Peyer's patch (tissue), 4 donors: ENCODE results near the gene SNAPC4. TPM values are rescaled to one million over a fixed set of nuclear protein-coding genes. Genes with fewer than 3 reads are reported as not detected.

Experiments
- DNase-seq, 3 donors: peaks; one replicate each; pipeline ENCODE4 v3.0.0-alpha.2; 2017 to 2019
- H3K27ac ChIP-seq, 4 donors: fragments of 200-600 bp; sonication (generic); one replicate each; pipeline ENCODE4 v1.5.1; 2016 to 2019
- H3K27me3 ChIP-seq, 2 donors: fragments of 200-600 bp; sonication (generic); one replicate each; pipeline ENCODE4 v1.5.1; 2019
- H3K36me3 ChIP-seq, 3 donors: fragments of 200-600 bp; sonication (generic); one replicate each; pipeline ENCODE4 v1.5.1; 2016 to 2019
- H3K4me1 ChIP-seq, 4 donors: fragments of 200-600 bp; sonication (generic); one replicate each; pipeline ENCODE4 v1.5.1; 2016 to 2019
- H3K4me3 ChIP-seq, 4 donors: fragments of 200-600 bp; sonication (generic); 1 replicate in 3 of 4; 2 replicates in 1 of 4; pipeline ENCODE4 v1.5.1; 2016 to 2019; ENCODE audit warnings: mild to moderate bottlenecking in 1 of 4
- H3K9me3 ChIP-seq, 4 donors: fragments of 200-600 bp; sonication (generic); one replicate each; pipeline ENCODE4 v1.5.1; 2016 to 2019; ENCODE audit warnings: mild to moderate bottlenecking in 1 of 4
- POLR2A ChIP-seq, 2 donors: fragments of 450-650 bp; IDR thresholded peaks; one replicate each; pipeline ENCODE4 v1.5.1; 2017; ENCODE audit warnings: antibody characterized with exemption in 2 of 2, mild to moderate bottlenecking in 2 of 2, moderate library complexity in 2 of 2
- total RNA-seq, 4 donors: library from RNA; depleted of rRNA; stranded (reverse); fragments of >200 nt; gene quantifications; one replicate each; pipeline ENCODE4 v1.1.0, GENCODE V29; 2016
- TF ChIP-seq, protein P1 (sequence below), 6 experiments: fragments of 450-650 bp in 4 of 6; fragments of 200-600 bp in 2 of 6; sonication (generic) in 1 of 6; IDR thresholded peaks; one replicate each; pipeline ENCODE4 v1.5.1; 2017 to 2019; ENCODE audit warnings: antibody characterized with exemption in 6 of 6, mild to moderate bottlenecking in 3 of 6, moderate library complexity in 1 of 6

Gene SNAPC4
- total RNA-seq, 4 donors from 2014 or later: 6.3 to 58.6 (median 13.2) TPM

DNA sequence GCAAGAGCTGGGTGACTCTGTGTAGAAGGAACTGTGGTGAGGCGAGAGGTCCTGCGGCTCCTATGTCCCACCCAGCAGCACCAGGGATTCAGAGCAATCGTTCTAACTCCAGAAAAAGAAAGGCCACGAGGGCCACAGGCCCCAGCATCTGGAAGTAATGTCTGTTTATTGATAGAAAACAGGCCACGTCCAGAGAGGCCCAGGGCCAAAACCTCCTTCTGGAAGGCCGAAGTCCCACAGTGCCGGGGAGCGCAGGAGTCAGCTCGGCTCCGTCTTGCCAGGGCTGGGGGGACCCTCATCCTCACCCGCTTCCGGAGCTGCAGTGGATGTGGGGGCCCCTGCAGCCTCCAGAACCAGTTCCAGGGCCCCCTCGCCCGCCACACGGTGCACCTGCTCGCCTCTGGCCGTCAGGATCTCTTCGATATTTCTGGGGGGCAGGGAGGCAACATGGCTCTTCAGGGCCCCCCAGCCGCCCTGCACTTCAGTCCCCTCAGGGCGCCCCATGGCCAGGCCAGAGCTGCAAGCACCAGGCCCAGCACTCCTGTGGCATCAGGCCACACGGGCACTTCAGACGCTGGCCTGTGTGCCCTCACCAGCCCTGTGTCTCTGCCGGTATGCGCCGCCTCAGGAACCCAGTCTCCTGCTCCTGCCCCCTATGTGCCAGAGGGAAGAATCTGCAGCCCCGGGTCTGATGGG is 38.1 kb downstream of the SNAPC4 start:
- no peak overlapping the region for H3K4me3 ChIP-seq
- H3K27me3 ChIP-seq: no peaks in the 10 kb centered on the region
- no peaks in the 10 kb centered on the region for H3K36me3 ChIP-seq
- H3K4me1 ChIP-seq: peaks cover 3 to 25% (median 10%) of the 10 kb centered on the region in 4 donors
- peak overlapping the region in 2 of 4 donors; percentile 91 to 96 for H3K27ac ChIP-seq
- TF ChIP-seq, protein P1, sequence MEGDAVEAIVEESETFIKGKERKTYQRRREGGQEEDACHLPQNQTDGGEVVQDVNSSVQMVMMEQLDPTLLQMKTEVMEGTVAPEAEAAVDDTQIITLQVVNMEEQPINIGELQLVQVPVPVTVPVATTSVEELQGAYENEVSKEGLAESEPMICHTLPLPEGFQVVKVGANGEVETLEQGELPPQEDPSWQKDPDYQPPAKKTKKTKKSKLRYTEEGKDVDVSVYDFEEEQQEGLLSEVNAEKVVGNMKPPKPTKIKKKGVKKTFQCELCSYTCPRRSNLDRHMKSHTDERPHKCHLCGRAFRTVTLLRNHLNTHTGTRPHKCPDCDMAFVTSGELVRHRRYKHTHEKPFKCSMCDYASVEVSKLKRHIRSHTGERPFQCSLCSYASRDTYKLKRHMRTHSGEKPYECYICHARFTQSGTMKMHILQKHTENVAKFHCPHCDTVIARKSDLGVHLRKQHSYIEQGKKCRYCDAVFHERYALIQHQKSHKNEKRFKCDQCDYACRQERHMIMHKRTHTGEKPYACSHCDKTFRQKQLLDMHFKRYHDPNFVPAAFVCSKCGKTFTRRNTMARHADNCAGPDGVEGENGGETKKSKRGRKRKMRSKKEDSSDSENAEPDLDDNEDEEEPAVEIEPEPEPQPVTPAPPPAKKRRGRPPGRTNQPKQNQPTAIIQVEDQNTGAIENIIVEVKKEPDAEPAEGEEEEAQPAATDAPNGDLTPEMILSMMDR (IDR thresholded peaks at IDR 0.05): no peak
- TF ChIP-seq POLR2A (IDR thresholded peaks at IDR 0.05): no peak
- no peak for DNase-seq
- peaks cover 0 to 10% (median 0%) of the 10 kb centered on the region in 4 donors for H3K9me3 ChIP-seq

DNA sequence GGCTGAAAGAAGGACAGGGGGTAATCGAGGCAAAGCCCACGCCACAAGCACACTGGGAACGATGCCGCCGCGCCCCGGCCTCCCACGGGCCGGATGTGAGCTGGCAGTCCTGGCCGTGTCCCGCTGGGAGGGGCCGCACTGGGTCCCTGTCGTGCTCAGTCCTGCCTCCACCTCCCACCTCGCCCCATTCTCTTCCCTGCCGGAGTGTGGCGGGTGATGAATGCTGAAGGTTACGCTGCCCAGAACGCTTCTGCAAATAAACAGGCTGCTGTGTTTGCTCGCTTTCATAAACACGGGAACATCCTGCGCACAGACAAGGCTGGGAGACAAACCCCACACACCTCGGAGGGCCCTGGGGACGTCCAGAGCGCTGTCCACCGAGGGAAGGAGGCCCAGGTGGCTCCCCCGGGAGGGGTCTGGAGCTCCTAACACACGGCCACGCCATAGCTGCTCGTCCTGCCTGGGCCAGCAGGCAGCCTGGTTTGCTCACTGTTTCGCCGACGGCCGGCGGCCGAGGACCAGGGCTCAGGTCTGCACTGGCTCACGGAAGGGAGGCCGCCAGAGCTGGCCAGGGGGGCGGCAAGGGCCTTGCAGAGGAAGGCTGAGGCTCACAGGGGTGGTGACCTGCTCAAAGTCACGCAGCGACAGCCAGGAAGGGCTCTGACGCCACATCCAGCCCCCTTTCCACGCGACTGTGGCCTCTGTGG is 38.8 kb downstream of the SNAPC4 start:
- DNase-seq: no peak
- TF ChIP-seq, protein P1 (IDR thresholded peaks at IDR 0.05): no peak
- no peak for TF ChIP-seq POLR2A (IDR thresholded peaks at IDR 0.05)
- Histone ChIP-seq H3K27ac (peak overlapping the region in 2 of 4 donors; percentile 46 to 91), H3K9me3 (peaks cover 0 to 10% (median 0%) of the 10 kb centered on the region in 4 donors), H3K27me3 (no peaks in the 10 kb centered on the region), H3K4me3 (no peak overlapping the region), H3K36me3 (no peaks in the 10 kb centered on the region), H3K4me1 (peaks cover 3 to 25% (median 10%) of the 10 kb centered on the region in 4 donors)

DNA sequence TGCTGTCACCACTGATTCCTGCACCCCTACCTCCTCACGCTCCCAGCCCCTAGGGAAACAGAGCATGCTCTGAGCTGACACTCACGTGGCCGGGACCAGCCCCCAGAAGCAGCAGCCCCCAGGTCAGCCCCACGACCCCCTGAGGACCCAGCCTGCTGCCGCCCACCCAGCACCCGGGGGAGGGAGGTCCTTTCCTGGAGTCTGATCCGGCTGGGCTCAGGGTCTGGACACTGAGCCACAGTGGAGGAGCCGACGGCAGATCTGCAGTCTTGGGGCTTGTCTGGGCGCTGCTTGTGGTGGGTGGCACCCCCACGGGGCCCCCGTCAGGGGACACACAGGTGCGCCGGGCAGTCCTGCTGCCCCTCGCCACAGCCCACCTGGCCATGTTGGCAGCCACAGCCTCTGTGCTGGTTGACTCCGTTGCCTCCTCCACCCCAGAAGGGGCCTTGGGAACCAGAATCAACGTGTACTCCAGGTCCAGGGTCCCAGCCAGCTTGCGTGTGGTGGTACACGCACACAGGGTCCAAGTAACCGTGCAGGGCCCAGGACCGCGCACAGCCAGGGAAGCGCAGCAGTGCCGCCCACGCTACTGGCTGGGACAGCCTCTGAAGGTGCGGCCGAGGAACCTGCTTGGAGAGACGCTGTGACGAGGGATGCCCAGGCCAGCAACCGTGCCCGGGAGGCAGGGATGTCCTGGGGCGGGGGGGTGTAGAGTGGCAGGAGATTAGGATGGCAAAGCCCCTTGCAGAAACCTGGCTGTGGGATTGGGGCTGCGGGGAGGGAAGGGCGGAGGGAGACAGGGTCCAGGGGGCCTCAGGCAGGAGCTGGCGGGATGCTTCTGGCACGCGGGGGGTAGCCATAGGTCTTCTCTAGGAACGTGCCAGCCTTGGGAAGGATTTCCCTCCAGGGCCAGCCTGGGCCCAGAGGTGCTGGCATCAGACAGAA is 39.9 kb downstream of the SNAPC4 start:
- H3K27me3 ChIP-seq: no peaks in the 10 kb centered on the region
- H3K36me3 ChIP-seq: no peaks in the 10 kb centered on the region
- H3K4me1 ChIP-seq: peaks cover 3 to 25% (median 10%) of the 10 kb centered on the region in 4 donors
- no peak for DNase-seq
- H3K27ac ChIP-seq: peak overlapping the region in 1 of 4 donors; percentile 91
- peaks cover 0 to 10% (median 0%) of the 10 kb centered on the region in 4 donors for H3K9me3 ChIP-seq
- H3K4me3 ChIP-seq: no peak overlapping the region
- TF ChIP-seq POLR2A (IDR thresholded peaks at IDR 0.05): no peak
- TF ChIP-seq, protein P1 (IDR thresholded peaks at IDR 0.05): no peak

DNA sequence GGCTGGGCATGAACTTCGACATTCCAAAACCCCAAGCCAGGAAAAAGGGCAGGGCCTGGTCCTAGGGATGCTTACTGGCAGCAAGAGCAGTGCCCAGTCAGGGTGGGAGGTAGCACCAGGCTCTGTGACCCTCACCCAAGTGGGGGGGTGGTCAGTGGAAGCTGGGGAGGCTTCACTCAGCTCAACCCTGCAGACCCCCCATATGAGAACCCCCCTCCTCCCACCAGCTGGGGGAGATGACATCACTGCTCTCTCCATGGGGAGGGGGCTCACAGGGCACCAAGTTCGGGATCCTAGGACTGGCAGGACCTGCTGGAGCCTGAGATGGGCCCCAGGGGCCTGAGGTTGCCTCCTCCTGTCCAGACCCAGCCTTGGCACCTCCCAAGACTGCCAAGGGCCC is 41.1 kb downstream of the SNAPC4 start:
- peaks cover 0 to 6% (median 0%) of the 10 kb centered on the region in 4 donors for H3K9me3 ChIP-seq
- DNase-seq: no peak
- peaks cover under 1 to 21% (median 8%) of the 10 kb centered on the region in 4 donors for H3K4me1 ChIP-seq
- H3K27ac ChIP-seq: no peak overlapping the region
- TF ChIP-seq, protein P1 (IDR thresholded peaks at IDR 0.05): no peak
- TF ChIP-seq POLR2A (IDR thresholded peaks at IDR 0.05): no peak
- H3K4me3 ChIP-seq: no peak overlapping the region
- no peaks in the 10 kb centered on the region for H3K27me3 ChIP-seq
- no peaks in the 10 kb centered on the region for H3K36me3 ChIP-seq

DNA sequence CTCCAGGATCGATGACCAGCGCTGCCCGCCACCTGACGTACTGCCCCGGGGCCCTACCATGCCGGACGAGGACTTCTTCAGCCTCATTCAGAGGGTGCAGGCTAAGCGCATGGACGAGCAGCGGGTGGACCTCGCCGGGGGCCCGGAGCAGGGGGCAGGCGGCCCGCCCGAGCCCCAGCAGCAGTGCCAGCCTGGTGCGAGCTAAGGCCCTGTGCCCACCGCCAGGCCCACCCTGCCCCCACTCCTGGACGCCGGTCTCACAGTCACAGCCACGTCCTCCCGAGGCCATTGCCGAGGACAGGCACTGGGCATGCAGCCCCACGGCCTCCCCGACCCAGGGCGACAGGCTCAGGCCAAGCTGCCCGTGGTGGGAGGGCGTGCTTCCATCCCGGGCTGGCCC is 42.0 kb downstream of the SNAPC4 start:
- no peak for DNase-seq
- no peaks in the 10 kb centered on the region for H3K36me3 ChIP-seq
- H3K4me3 ChIP-seq: no peak overlapping the region
- TF ChIP-seq, protein P1 (IDR thresholded peaks at IDR 0.05): no peak
- no peak for TF ChIP-seq POLR2A (IDR thresholded peaks at IDR 0.05)
- H3K27ac ChIP-seq: no peak overlapping the region
- H3K4me1 ChIP-seq: peaks cover 0 to 18% (median 4%) of the 10 kb centered on the region in 4 donors
- H3K9me3 ChIP-seq: no peaks in the 10 kb centered on the region
- H3K27me3 ChIP-seq: no peaks in the 10 kb centered on the region
